Testis (tissue), 3 donors: ENCODE data around the gene LECT2. TPM values are rescaled to one million over a fixed set of nuclear protein-coding genes. Genes with fewer than 3 reads are reported as not detected.

ENCODE experiments used
- DNase-seq: peaks from one replicate; pipeline ENCODE4 v3.0.0-alpha.2; 2019
- H3K27ac ChIP-seq, 2 donors: fragments of 200-600 bp; sonication (generic); one replicate each; pipeline ENCODE4 v1.5.1; 2019
- H3K27me3 ChIP-seq: fragments of 200-600 bp; sonication (generic); one replicate; pipeline ENCODE4 v1.5.1; 2019
- H3K36me3 ChIP-seq: fragments of 200-600 bp; sonication (generic); one replicate; pipeline ENCODE4 v1.5.1; 2017; ENCODE audit warnings: low read depth; ENCODE audit errors: missing control alignments
- H3K4me1 ChIP-seq: fragments of 200-600 bp; sonication (generic); one replicate; pipeline ENCODE4 v1.5.1; 2019
- H3K4me3 ChIP-seq, 2 donors: fragments of 200-600 bp; sonication (generic); one replicate each; pipeline ENCODE4 v1.5.1; 2017 to 2019
- H3K9me3 ChIP-seq: fragments of 200-600 bp; sonication (generic); one replicate; pipeline ENCODE4 v1.5.1; 2017
- CTCF ChIP-seq, 3 experiments: fragments of 450-650 bp in 2 of 3; fragments of 200-600 bp in 1 of 3; sonication (generic) in 1 of 3; IDR thresholded peaks; one replicate each; pipeline ENCODE4 v1.5.1; 2016 to 2019; ENCODE audit warnings: antibody characterized with exemption in 3 of 3, mild to moderate bottlenecking in 2 of 3, moderate library complexity in 1 of 3
- POLR2A ChIP-seq: fragments of 450-650 bp; IDR thresholded peaks from one replicate; pipeline ENCODE4 v1.6.1; 2017; ENCODE audit warnings: antibody characterized with exemption, mild to moderate bottlenecking, moderate library complexity
- WGBS, 2 donors: methylation state at CpG; one replicate each; pipeline ENCODE4 v1.1.5; 2018; 5-methylcytosine and 5-hydroxymethylcytosine counted together
- intact Hi-C: fragments of 100-400 bp; cut with DNase I; formaldehyde crosslinking; loops from one replicate; pipeline ENCODE4 v1.15.1; 2023; ENCODE audit warnings: low total_unique reads
- polyA plus RNA-seq: library from polyadenylated mRNA; stranded (reverse); fragments of 350-450 nt; fragmentation: Illumina TruSeq; extraction: RNeasy Lipid Tissue Mini Kit (QIAGEN cat#74804); gene quantifications from one replicate; pipeline ENCODE4 v1.2.3, GENCODE V29; 2014; ENCODE audit warnings: low read depth, low replicate concordance; ENCODE audit not compliant: insufficient read depth
- total RNA-seq, 2 donors: library from RNA; depleted of rRNA; stranded (reverse); fragments of >200 nt; gene quantifications; one replicate each; pipeline ENCODE4 v1.2.3, GENCODE V29; 2016

LECT2 gene
- total and polyA plus RNA-seq, 3 donors from 2014 or later, result 0.87 to 14.5 (median 6.6) TPM

- no peaks in the 10 kb centered on the region for H3K36me3 ChIP-seq
- 77 to 84% methylated on average over 5 of the region's 5 CpGs for WGBS, 2 donors
- no peaks in the 10 kb centered on the region for H3K27me3 ChIP-seq
- intact Hi-C loops, result no loop called here
- no peak for DNase-seq
- no peaks in the 10 kb centered on the region for H3K4me1 ChIP-seq
- no peak for TF ChIP-seq CTCF (IDR thresholded peaks at IDR 0.05)
- no peak for TF ChIP-seq POLR2A
- H3K4me3 ChIP-seq, result no peak overlapping the region
- no peak overlapping the region for H3K27ac ChIP-seq
- no peaks in the 10 kb centered on the region for H3K9me3 ChIP-seq
Observed at GRCh38 chr5:135915466-135916001, 39.2 kb downstream of the LECT2 start.

GRCh38 chr5:135913713-135914626 lies 40.8 kb downstream of the LECT2 start:
- Histone ChIP-seq H3K27ac (no peak overlapping the region), H3K36me3 (no peaks in the 10 kb centered on the region), H3K27me3 (no peaks in the 10 kb centered on the region), H3K9me3 (no peaks in the 10 kb centered on the region), H3K4me3 (no peak overlapping the region), H3K4me1 (no peaks in the 10 kb centered on the region)
- TF ChIP-seq POLR2A (no peak), CTCF (IDR thresholded peaks at IDR 0.05) (no peak)
- WGBS, 2 donors, result 74 to 85% methylated on average over 4 of the region's 4 CpGs
- DNase-seq, result no peak
- intact Hi-C loops, result no loop called here

- Histone ChIP-seq H3K4me3 (no peak overlapping the region), H3K27me3 (no peaks in the 10 kb centered on the region), H3K9me3 (no peaks in the 10 kb centered on the region), H3K36me3 (no peaks in the 10 kb centered on the region), H3K4me1 (no peaks in the 10 kb centered on the region), H3K27ac (no peak overlapping the region)
- 55 to 76% methylated on average over 1 of the region's 1 CpG for WGBS, 2 donors
- intact Hi-C loops, result no loop called here
- TF ChIP-seq POLR2A, result no peak
- no peak for TF ChIP-seq CTCF (IDR thresholded peaks at IDR 0.05)
- DNase-seq, result no peak
Observed at GRCh38 chr5:135905144-135905543, 49.6 kb downstream of the LECT2 start.

GRCh38 chr5:135901633-135902032 lies 53.1 kb downstream of the LECT2 start:
- WGBS, 2 donors, result 41 to 47% methylated on average over 3 of the region's 3 CpGs
- Histone ChIP-seq H3K27me3 (no peaks in the 10 kb centered on the region), H3K4me1 (no peaks in the 10 kb centered on the region), H3K36me3 (no peaks in the 10 kb centered on the region), H3K27ac (no peak overlapping the region), H3K9me3 (no peaks in the 10 kb centered on the region), H3K4me3 (no peak overlapping the region)
- DNase-seq, result no peak
- intact Hi-C loops, result no loop called here
- TF ChIP-seq CTCF (IDR thresholded peaks at IDR 0.05) (no peak), POLR2A (no peak)
